EH (cell line): Measurements from ENCODE around the gene FBLN1.
A peak's percentile ranks its signal among the peaks of the same experiment; 100 is the strongest.
"Not testable (repeated sequence)": the region's sequence is repeated elsewhere in the genome, so short reads cannot be mapped to it uniquely, and the experiment has no call there.

Experiments used
- DNase-seq: peaks from one replicate; pipeline ENCODE4 v3.0.0-alpha.2; 2015; ENCODE audit warnings: low read depth

FBLN1 gene

GRCh38 chr22:45585946-45586540 is 83.4 kb downstream of the FBLN1 start:
- no peak for DNase-seq

GRCh38 chr22:45586651-45587405 is 84.1 kb downstream of the FBLN1 start:
- DNase-seq: no peak

DNA sequence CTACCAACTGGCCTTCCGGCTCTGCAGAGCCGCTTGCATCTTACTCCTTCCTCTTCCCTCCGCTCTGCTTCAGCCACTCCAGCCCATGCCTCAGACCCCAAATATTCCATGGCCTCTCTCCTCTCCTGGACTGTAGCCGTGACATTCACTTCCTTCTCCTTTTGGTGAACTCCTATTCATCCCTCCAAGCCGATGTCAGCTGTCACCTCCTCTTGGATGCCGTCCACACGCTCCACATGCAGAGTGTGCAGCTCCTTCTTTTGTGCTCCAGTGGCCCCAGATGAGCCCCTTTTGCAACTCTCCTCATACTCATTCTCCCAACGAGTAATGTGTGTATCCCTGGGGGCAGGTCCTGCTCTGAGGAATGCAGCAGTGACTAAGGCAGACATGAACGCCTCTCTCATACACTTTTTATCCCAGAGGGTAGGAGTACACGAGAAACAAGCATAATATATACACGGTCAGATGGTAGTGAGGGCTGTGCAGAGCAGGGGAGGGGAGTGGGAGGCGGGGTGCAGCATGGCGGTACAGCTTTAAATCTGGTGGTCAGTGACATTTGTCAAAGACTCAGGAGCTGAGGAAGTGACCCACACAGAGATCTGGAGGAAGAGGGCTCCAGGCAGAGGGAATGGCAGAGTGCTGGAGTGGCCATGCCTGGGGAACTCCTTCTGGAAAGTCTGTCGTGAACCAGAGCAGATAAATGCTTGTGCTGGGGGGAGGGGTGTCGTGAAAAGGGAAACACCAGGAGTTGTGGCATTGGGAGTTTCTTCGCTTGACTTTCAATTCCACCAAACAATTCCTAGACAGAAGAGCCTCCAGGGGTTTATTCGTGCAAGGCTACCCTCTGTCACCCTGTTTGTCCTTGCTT is 85.2 kb downstream of the FBLN1 start:
- DNase-seq: peak; percentile 82

DNA sequence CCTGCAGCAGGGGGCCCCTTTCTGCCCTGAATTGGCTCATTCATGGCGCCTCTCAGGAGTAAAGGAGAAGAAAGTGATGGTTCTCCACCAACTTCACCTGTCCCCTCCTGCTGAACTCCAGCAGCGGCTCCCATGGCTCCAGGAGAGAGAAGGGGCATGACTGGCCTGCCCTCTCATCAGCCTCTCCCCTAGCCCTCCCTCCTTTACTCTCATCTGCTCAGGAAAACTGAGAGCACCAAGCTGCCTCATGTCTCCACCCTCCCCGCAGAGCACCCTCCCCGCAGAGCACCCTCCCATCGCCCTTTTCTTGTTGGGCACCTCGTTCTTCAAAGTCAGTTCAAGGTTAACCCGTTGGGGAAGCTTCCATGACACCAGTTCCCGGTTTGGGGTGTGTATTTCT is 86.9 kb downstream of the FBLN1 start:
- DNase-seq: no peak

- no peak for DNase-seq
These were observed 87.6 kb downstream of the FBLN1 start for GRCh38 chr22:45590262-45590661.

DNA sequence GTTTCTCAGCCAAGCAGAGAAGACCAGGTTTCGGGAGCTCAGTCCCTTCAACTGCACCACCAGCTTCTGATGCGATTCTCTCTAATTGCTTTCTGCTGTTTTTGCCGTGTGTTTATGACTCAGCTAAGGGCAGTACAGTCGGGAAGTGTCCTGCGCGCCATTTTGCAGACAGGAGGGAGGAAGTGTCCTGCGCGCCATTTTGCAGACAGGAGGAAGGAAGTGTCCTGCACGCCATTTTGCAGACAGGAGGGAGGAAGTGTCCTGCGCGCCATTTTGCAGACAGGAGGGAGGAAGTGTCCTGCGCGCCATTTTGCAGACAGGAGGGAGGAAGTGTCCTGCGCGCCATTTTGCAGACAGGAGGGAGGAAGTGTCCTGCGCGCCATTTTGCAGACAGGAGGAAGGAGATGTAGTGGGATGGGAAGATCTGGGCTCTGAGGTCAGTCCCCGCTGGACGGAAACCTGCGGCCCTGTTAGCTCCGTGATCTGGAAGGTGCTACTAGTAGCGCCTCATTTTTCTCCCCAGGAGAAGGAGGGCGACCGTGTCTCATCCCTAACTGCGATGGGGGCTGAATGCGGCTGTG is 89.0 kb downstream of the FBLN1 start:
- not testable (repeated sequence) for DNase-seq

DNA sequence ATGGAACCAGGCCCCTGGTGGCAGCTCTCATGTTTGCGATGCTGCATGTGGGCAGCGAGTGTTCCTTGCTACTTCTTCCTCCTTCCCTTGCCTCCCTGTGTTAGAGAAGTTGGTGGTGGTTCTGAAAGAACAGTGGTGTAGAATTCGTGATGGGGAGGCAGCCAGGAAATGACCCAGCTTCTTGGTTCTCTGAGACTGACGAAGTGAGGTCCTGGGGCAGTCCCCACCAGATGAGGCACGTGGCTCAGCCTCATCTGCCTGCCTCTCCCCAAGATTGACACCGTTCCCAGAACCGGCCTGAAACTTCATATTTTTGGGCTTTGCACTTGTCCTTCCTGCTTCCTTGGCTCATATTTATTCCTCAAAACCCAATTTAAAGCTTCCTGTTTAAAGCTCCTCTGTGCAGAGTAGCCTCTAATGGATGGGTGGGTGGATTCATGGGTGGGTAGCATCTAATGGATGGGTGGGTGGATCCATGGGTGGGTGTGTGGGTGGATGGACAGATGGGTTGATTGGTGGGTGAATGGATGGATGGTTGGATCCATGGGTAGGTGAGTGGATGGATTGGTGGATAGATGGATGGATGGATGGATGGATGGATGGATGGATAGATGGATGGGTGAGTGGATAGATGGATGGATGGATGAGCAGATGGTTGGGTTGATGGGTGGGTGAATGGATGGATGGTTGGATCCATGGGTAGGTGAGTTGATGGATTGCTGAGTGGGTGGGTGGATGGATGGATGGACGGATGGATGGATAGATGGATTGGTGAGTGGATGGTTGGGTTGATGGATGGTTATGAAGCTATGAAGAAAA is 91.6 kb downstream of the FBLN1 start:
- DNase-seq: no peak

GRCh38 chr22:45597460-45598192 is 94.9 kb downstream of the FBLN1 start:
- no peak for DNase-seq

GRCh38 chr22:45598596-45599217 is 96.0 kb downstream of the FBLN1 start:
- no peak for DNase-seq

DNA sequence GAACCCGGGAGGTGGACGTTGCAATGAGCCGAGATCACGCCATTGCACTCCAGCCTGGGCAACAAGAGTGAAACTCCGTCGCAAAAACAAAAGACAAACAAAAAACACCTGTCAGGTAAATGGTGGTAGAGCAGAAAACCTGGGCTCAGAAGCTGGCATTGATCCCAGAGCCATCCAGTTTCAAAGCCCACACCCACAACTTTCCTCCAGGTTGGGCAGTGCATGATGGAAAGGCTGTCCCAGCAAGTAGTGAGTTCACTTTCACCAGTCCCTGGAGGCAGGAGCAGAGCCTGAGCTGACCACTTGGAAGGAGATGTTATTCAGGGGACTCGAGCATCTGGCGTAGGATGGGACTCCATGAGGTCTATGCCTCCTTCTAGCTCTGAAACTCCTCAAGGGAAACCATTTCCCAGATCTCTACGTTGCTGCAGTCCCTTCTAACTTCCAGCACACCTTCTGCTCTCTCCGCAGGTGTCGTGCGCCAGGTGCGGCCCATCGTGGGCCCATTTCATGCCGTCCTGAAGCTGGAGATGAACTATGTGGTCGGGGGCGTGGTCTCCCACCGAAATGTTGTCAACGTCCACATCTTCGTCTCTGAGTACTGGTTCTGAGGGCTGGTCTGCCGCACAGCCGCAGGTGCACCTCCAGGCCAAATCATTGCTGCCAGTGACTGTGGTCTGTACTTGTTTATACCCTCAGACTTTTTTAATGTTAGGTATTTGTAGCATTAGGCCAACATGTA is 97.3 kb downstream of the FBLN1 start:
- no peak for DNase-seq

GRCh38 chr22:45600790-45601730 is 98.4 kb downstream of the FBLN1 start:
- DNase-seq: peak; percentile 28

GRCh38 chr22:45602004-45602733 is 99.5 kb downstream of the FBLN1 start:
- DNase-seq: no peak

DNA sequence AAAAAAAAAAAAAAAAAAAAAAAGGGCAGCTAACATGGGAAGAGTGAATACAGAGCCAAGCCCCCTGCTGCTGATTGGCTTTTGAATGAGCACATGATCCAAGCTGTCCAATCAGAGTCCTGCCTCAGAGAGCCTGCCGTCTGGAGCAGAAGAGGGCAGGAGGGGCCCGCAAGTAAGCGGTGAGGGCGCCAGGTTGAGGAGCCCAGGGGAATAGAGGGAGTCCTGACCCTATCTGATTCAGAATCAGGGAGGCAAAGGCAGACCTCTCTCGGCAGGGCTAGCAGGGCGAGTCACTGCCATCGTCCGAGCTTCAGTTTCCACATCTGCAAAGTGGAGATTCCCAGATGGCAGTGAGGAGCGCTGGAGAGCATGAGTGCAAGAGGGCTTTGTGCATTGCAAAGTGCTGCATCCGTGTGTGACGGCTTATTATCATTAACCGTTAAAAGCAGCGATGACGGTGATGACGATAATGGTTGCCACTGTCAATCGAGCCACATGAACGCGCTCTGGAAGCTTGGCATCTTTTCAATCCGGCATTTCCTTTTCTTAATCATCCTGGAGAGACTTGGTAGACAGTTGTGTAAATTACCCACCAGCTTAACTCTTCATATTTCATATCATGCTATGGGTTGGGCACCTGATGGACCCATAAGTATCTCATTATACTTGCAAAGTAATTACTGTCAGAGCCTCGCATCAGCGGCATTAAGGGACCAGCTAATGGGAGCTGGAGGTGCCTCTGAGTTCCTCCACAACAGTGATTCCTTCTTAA is 100.3 kb downstream of the FBLN1 start:
- peak; percentile 84 for DNase-seq

DNA sequence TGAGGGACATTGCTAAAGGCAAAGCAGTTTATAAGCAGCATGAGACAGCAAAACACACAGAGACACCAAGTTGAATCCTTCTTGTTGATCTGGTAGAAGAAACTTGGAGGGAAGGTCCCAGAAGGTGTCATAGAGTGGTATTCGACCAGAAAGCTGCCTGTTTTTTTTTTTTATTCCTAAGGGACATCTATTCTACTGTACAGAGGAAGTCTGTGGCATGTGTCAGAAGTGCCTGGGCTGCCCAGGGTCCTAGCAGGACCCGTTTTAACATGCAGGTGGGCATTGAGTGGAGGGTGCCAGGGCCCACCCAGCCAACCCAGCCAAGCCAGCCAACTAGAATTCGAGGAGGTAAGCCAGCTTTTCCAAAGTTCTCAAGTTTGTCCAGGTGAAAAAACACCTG is 100.9 kb downstream of the FBLN1 start:
- no peak for DNase-seq

- DNase-seq: peak; percentile 18
These were observed 105.4 kb downstream of the FBLN1 start for GRCh38 chr22:45608045-45608444.

DNA sequence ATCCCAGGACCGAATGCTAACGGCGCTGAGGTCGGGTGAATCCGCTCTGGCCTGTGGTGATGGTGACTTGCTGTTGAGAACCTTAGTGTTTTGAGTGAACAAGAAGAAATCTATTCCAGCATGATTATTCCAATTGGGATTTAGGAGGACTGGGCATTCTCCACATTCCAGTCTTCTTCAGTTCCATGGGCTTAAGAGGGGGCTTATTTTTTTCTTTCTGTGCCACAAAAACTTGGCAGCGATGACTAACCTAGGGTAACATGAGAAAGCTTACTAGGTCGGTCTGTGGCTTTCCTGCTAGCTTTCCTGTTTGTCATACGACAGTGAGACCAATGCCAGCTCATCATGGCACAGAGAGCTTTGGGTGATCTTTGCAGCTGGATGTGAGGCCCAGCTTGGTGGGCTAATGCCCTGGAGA is 106.1 kb downstream of the FBLN1 start:
- DNase-seq: peak; percentile 93

DNA sequence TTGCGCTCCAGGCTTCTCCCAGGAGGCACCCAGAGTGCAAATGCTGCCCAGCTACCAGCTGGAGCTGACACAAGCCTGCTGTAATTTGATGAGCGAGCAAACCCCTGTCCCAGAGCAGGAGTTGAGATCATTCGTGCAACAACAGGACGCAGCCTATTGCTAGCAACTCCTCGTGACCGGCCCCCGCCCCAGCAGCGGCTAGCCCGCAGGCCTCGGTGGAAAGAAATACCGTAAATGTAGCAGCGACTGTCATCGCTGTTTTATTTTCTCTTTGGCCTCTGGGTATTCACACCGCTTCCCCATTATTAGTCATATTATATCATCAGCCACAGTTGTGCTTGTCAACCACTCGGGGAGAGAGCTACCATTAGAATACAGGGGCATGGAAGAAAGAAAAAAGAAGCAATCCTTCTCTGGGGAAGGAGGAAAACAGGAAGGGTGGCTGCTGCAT is 109.8 kb downstream of the FBLN1 start:
- DNase-seq: peak; percentile 86
